Prostate gland (tissue), 2 donors: ENCODE measurements around the gene APBA3. TPM values are rescaled to one million over a fixed set of nuclear protein-coding genes. Genes with fewer than 3 reads are reported as not detected.

ENCODE experiments used
- DNase-seq: peaks from one replicate; pipeline ENCODE4 v3.0.0-alpha.2; 2019; ENCODE audit warnings: low spot score
- H3K27ac ChIP-seq, 2 donors: fragments of 200-600 bp; sonication (generic); 2 replicates each; pipeline ENCODE4 v1.5.1; 2017 to 2019
- H3K27me3 ChIP-seq: fragments of 200-600 bp; sonication (generic); replicated peaks from 2 replicates; pipeline ENCODE4 v1.5.1; 2019; ENCODE audit not compliant: insufficient read depth
- H3K36me3 ChIP-seq, 2 donors: fragments of 200-600 bp; sonication (generic); 1 replicate in 1 of 2; 2 replicates in 1 of 2; pipeline versions ENCODE4 v1.5.1 to v1.8.1; 2017 to 2019
- H3K4me1 ChIP-seq: fragments of 200-600 bp; sonication (generic); replicated peaks from 2 replicates; pipeline ENCODE4 v1.5.1; 2019
- H3K4me3 ChIP-seq, 2 donors: fragments of 200-600 bp; sonication (generic); 2 replicates each; pipeline ENCODE4 v1.5.1; 2017 to 2019
- H3K9me3 ChIP-seq: fragments of 200-600 bp; sonication (generic); 2 replicates; pipeline ENCODE4 v1.5.1; 2017
- CTCF ChIP-seq, 4 experiments: fragments of 200-600 bp in 2 of 4; fragments of 450-650 bp in 2 of 4; sonication (generic) in 2 of 4; IDR thresholded peaks; 1 replicate in 3 of 4; 2 replicates in 1 of 4; pipeline ENCODE4 v1.5.1; 2016 to 2019; ENCODE audit warnings: antibody characterized with exemption in 4 of 4, mild to moderate bottlenecking in 2 of 4, moderate library complexity in 2 of 4
- POLR2A ChIP-seq: fragments of 450-650 bp; IDR thresholded peaks from one replicate; pipeline ENCODE4 v1.6.1; 2016; ENCODE audit warnings: antibody characterized with exemption, mild to moderate bottlenecking
- POLR2AphosphoS5 ChIP-seq: sonication (generic); formaldehyde crosslinking; IDR thresholded peaks from one replicate; pipeline ENCODE4 v1.6.1; 2017; ENCODE audit warnings: antibody characterized with exemption
- WGBS: methylation state at CpG from one replicate; pipeline ENCODE4 v1.1.5; 2018; 5-methylcytosine and 5-hydroxymethylcytosine counted together
- intact Hi-C: fragments of 100-400 bp; cut with DNase I; formaldehyde crosslinking; loops from one replicate; pipeline ENCODE4 v1.14.2; 2022
- total RNA-seq, 2 donors: library from RNA; depleted of rRNA; stranded (reverse); fragments of >200 nt; gene quantifications; one replicate each; pipeline ENCODE4 v1.1.0, GENCODE V29; 2016

Gene APBA3
- total RNA-seq, 2 donors from 2014 or later = 45.7 to 63.8 TPM

- Histone ChIP-seq H3K27ac (no peak overlapping the region), H3K27me3 (no peaks in the 10 kb centered on the region), H3K4me3 (no peak overlapping the region), H3K9me3 (no peaks in the 10 kb centered on the region), H3K4me1 (no peaks in the 10 kb centered on the region), H3K36me3 (no peaks in the 10 kb centered on the region)
- DNase-seq = no peak
- TF ChIP-seq CTCF (IDR thresholded peaks at IDR 0.05) = no peak
- TF ChIP-seq POLR2A = no peak
- TF ChIP-seq POLR2AphosphoS5 = no peak
- intact Hi-C loops = no loop called here
- WGBS = 97% methylated on average over 35 of the region's 35 CpGs
Observed at GRCh38 chr19:3807574-3808354, 46.3 kb upstream of the APBA3 start.

GRCh38 chr19:3807131-3807480, 45.6 kb upstream of the APBA3 start:
- no peaks in the 10 kb centered on the region for H3K4me1 ChIP-seq
- no peaks in the 10 kb centered on the region for H3K9me3 ChIP-seq
- H3K4me3 ChIP-seq = no peak overlapping the region
- no peaks in the 10 kb centered on the region for H3K27me3 ChIP-seq
- intact Hi-C loops = no loop called here
- no peak overlapping the region for H3K27ac ChIP-seq
- TF ChIP-seq POLR2A (no peak), POLR2AphosphoS5 (no peak), CTCF (IDR thresholded peaks at IDR 0.05) (no peak)
- 70% methylated on average over 19 of the region's 19 CpGs for WGBS
- no peak for DNase-seq
- H3K36me3 ChIP-seq = no peaks in the 10 kb centered on the region

- Histone ChIP-seq H3K4me3 (no peak overlapping the region), H3K9me3 (no peaks in the 10 kb centered on the region), H3K36me3 (no peaks in the 10 kb centered on the region), H3K4me1 (no peaks in the 10 kb centered on the region), H3K27me3 (no peaks in the 10 kb centered on the region), H3K27ac (no peak overlapping the region)
- intact Hi-C loops = no loop called here
- no peak for DNase-seq
- TF ChIP-seq CTCF (IDR thresholded peaks at IDR 0.05) (no peak), POLR2A (no peak), POLR2AphosphoS5 (no peak)
- WGBS = 90% methylated on average over 29 of the region's 29 CpGs
Observed at GRCh38 chr19:3805859-3806258, 44.4 kb upstream of the APBA3 start.

GRCh38 chr19:3804429-3804828, 42.9 kb upstream of the APBA3 start:
- no peak for TF ChIP-seq CTCF (IDR thresholded peaks at IDR 0.05)
- no peak for TF ChIP-seq POLR2A
- TF ChIP-seq POLR2AphosphoS5 = no peak
- WGBS = 82% methylated on average over 13 of the region's 13 CpGs
- H3K4me1 ChIP-seq = no peaks in the 10 kb centered on the region
- intact Hi-C loops = no loop called here
- H3K9me3 ChIP-seq = no peaks in the 10 kb centered on the region
- no peaks in the 10 kb centered on the region for H3K27me3 ChIP-seq
- H3K36me3 ChIP-seq = no peaks in the 10 kb centered on the region
- no peak for DNase-seq
- no peak overlapping the region for H3K4me3 ChIP-seq
- no peak overlapping the region for H3K27ac ChIP-seq

- intact Hi-C loops = no loop called here
- Histone ChIP-seq H3K4me1 (no peaks in the 10 kb centered on the region), H3K27ac (no peak overlapping the region), H3K9me3 (no peaks in the 10 kb centered on the region), H3K4me3 (no peak overlapping the region), H3K36me3 (no peaks in the 10 kb centered on the region), H3K27me3 (no peaks in the 10 kb centered on the region)
- TF ChIP-seq POLR2A (no peak), POLR2AphosphoS5 (no peak), CTCF (IDR thresholded peaks at IDR 0.05) (no peak)
- 71% methylated on average over 10 of the region's 10 CpGs for whole genome bisulfite sequencing
- DNase-seq = no peak
Observed at GRCh38 chr19:3803986-3804385, 42.5 kb upstream of the APBA3 start.
